ENCODE measurements around the gene ELN.
A peak's percentile ranks its signal among the peaks of the same experiment; 100 is the strongest.

ELN gene

GRCh38 chr7:74093671-74094223, 65.8 kb downstream of the ELN start:
- no peak for DNase-seq (ENCODE audit: low spot score)

GRCh38 chr7:74094224-74095101, 66.5 kb downstream of the ELN start:
- DNase-seq (ENCODE audit: low spot score): peak; percentile 86

GRCh38 chr7:74095135-74095534, 67.2 kb downstream of the ELN start:
- DNase-seq (ENCODE audit: low spot score): no peak

DNA sequence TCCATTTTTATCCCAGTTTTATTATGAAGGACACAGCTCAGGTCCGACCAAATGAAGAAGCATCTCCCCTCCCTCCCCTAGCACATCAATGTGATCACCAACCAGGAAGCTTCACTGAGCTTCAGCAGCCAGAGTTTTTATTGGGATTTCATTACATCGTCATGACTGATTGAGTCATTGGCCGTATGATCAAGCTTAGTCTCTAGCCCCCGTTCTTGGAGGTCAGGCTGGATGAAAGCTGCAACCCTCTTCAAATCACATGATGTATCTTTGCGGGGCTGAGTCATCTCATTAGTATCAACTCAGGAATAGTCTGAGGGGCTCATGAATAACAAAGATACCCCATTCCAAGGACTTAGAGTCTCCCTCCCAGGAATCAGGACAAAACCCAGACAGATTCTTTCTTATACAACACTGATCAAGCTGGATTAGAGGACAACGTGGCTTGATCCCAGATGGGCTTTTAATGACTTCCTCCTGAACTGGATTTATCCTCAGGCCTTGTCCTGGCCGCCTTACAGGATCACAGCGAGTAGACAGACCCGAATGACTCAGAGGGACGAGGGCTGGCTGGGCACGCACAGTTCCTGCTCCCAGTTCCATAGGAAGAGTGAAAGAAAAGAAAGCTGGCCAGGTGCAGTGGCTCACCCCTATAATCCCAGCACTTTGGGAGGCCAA, 70.1 kb downstream of the ELN start:
- no peak for DNase-seq (ENCODE audit: low spot score)

DNA sequence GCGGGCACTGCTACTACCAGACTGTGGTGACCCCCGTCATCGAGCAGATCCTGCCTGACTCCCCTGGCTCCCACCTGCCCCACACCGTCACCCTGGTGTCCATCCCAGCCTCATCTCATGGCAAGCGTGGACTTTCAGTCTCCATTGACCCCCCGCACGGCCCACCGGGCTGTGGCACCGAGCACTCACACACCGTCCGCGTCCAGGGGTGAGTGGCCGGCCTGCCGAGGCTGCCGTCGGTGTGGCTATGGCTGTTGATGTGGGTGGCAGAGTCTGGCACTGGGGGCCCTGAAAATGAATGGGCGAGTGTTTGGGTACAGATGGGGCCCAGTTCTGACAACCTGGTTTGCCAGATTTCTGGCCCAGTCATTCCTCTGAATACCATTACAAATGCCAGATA, 71.1 kb downstream of the ELN start:
- DNase-seq (ENCODE audit: low spot score): no peak

- no peak for DNase-seq (ENCODE audit: low spot score)
These were observed 73.2 kb downstream of the ELN start for GRCh38 chr7:74101061-74101681.

DNA sequence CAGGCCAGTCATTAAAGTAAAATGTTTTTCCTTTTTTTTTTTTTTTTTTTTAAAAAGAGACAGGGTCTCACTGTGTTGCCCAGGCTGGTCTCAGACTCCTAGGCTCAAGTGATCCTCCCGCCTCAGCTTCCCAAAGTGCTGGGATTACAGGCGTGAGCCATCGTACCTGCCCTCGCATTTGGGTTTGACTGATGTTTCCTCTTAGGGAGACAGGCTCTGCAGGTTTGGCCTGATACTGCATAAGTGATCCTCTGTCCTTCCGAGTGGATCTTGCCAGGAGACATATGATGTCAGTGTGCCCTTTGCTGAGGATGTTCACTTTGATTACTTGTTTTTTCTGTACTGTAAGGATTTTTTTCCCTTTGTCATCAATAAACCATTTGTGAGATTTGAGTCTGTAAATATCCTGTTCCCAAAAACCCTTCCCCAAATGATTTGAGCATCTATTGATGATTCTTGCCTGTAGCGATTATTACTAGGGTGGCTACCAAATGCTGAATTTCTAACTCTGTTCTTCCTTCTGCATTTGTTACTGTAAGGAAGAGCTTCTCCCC, 75.3 kb downstream of the ELN start:
- DNase-seq (ENCODE audit: low spot score): no peak

GRCh38 chr7:74104702-74105101, 76.7 kb downstream of the ELN start:
- no peak for DNase-seq (ENCODE audit: low spot score)

- DNase-seq (ENCODE audit: low spot score): no peak
These were observed 78.0 kb downstream of the ELN start for GRCh38 chr7:74105992-74106391.

DNA sequence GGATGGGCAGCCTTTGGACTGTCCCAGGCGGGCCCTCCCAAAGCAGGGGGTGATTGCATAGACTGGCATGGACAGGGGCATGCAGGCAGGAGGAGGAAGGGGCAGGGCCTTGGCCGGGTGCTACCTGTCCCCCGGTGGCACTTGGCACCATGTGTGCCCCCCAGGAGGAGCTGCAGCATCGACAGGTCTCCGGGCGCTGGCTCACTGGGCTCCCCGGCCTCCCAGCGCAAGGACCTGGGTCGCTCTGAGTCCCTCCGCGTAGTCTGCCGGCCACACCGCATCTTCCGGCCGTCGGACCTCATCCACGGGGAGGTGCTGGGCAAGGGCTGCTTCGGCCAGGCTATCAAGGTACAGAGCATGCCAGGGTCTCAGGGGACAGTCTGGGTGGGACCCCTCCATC, 78.9 kb downstream of the ELN start:
- no peak for DNase-seq (ENCODE audit: low spot score)

DNA sequence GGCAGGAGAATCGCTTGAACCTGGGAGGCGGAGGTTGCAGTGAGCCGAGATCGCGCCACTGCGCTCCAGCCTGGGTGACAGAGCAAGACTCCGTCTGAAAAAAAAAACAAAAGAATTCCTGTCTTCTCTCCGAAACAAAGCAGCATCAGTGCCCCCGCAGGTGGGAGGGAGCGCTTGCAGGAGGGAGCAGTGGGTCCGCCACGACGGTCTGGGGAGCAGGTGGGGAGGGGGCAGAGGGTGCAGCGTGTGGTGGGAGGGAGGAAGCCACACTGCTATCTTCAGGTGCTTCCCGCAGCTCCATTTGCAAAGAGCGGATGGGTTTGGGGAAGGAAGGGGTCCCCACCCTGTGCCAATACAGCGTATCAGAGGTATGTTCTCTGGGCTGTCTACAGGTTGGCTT, 87.4 kb downstream of the ELN start:
- DNase-seq (ENCODE audit: low spot score): peak; percentile 80

DNA sequence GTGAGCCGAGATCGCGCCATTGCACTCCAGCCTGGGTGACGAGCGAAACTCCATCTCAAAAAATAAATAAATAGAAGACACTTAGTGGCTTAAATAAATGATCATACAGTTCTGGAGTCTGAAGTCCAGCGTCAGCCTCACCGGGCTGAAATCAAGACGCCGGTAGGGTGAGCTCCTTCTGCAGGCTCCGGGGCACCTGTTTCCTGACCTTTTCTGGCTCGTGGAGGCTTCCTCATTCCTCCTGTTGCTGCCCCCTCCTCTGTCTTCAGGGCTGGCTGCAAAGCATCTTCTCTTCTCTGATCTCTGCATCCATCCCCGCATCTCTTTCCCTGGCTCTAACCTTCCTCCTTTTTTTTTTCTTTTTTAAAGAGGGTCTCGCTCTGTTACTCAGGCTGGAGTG, 88.4 kb downstream of the ELN start:
- no peak for DNase-seq (ENCODE audit: low spot score)

All from iPS-NIHi11 (cell line).